ENCODE data around the gene COL9A3. TPM values are rescaled to one million over a fixed set of nuclear protein-coding genes. Genes with fewer than 3 reads are reported as not detected.

Gene COL9A3
- total RNA-seq, 1 experiment from 2014 or later, result 150 TPM

GRCh38 chr20:62809530-62810428 is 7.1 kb upstream of the COL9A3 start:
- no peak for TF ChIP-seq CTCF (conservative IDR thresholded peaks at IDR 0.05)
- Histone ChIP-seq H3K23ac (ENCODE audit: insufficient read length, low read depth, low read length) (no peak overlapping the region), H3K9me3 (ENCODE audit: control insufficient read depth, low read depth, low read length) (no peaks in the 10 kb centered on the region), H3K4ac (ENCODE audit: low read depth, low read length) (no peak overlapping the region), H3K56ac (ENCODE audit: insufficient read length, low read depth, low read length) (no peak overlapping the region), H4K8ac (replicated peaks; ENCODE audit: insufficient read length, low read depth, low read length) (no peak overlapping the region), H3K27me3 (ENCODE audit: insufficient read depth, low read length) (no peaks in the 10 kb centered on the region), H4K5ac (ENCODE audit: insufficient read length, low read depth, low read length) (no peak overlapping the region), H3T11ph (ENCODE audit: low read length) (no peak overlapping the region), H2AK5ac (ENCODE audit: insufficient read length, low read length) (no peak overlapping the region), H3K79me1 (ENCODE audit: insufficient read depth, low read depth, low read length, poor library complexity, severe bottlenecking) (no peaks in the 10 kb centered on the region), H2BK120ac (ENCODE audit: low read depth, low read length, poor library complexity, severe bottlenecking) (no peak overlapping the region), H3K23me2 (ENCODE audit: insufficient read length, low read depth, low read length, poor library complexity, severe bottlenecking) (no peaks in the 10 kb centered on the region), H2AFZ (ENCODE audit: low read length) (no peak overlapping the region), H2BK5ac (ENCODE audit: insufficient read length, low read length) (no peak overlapping the region), H4K20me1 (ENCODE audit: control insufficient read depth, insufficient read depth, insufficient read length) (no peaks in the 10 kb centered on the region), H3K18ac (ENCODE audit: insufficient read length, low read depth, low read length) (no peak overlapping the region), H2BK20ac (ENCODE audit: low read depth, low read length, poor library complexity, severe bottlenecking) (no peak overlapping the region), H3K9ac (ENCODE audit: extremely low read depth, insufficient read length, low read length) (no peak overlapping the region), H2BK12ac (ENCODE audit: insufficient read length, low read depth, low read length) (no peak overlapping the region), H3K79me2 (ENCODE audit: insufficient read depth, low read length) (no peaks in the 10 kb centered on the region), H2BK15ac (ENCODE audit: low read depth, low read length) (no peak overlapping the region), H4K91ac (ENCODE audit: insufficient read length, low read depth, low read length) (no peak overlapping the region), H3K4me2 (ENCODE audit: insufficient read depth, insufficient read length, low read length) (no peak overlapping the region), H3K4me1 (ENCODE audit: insufficient read depth, low read length) (no peaks in the 10 kb centered on the region; the same call in 1 of the 2 replicates), H3K27ac (ENCODE audit: insufficient read length, low read depth, low read length) (no peak overlapping the region), H3K14ac (ENCODE audit: insufficient read depth, low read length) (no peak overlapping the region)
- no peaks in the 10 kb centered on the region for H3K27me3 Mint-ChIP-seq (ENCODE audit: low read depth)
- H3K4me3 Mint-ChIP-seq, result no peak overlapping the region
- peaks cover 6 to 11% of the 10 kb centered on the region in 2 experiments for H3K4me1 Mint-ChIP-seq
- peaks cover 4 to 28% (median 27%) of the 10 kb centered on the region in 3 experiments for H3K36me3 Mint-ChIP-seq (ENCODE audit: insufficient read depth in 1 of 3, low read depth in 3 of 3)
- no peak for DNase-seq
- no peak overlapping the region for H3K27ac Mint-ChIP-seq
- WGBS (ENCODE audit: extremely low coverage, insufficient read length, low lambda C conversion rate), result no CpG with 5 or more reads among the region's 24 CpGs
- H3K9me3 Mint-ChIP-seq, result no peaks in the 10 kb centered on the region

Measured in H9 (cell line).